Right lobe of liver (tissue), 6 donors: ENCODE data around the gene TESPA1. TPM values are rescaled to one million over a fixed set of nuclear protein-coding genes. Genes with fewer than 3 reads are reported as not detected.

ENCODE experiments used
- ATAC-seq, 4 donors: fragments of 200-7000 bp; cut with Tn5 transposase; one replicate each; pipeline ENCODE4 v1.9.1; 2020; ENCODE audit warnings: mild to moderate bottlenecking in 4 of 4, moderate library complexity in 4 of 4
- DNase-seq, 3 donors: peaks; one replicate each; pipeline ENCODE4 v3.0.0-alpha.2; 2020
- H3K27ac ChIP-seq, 3 donors: fragments of 200-600 bp; one replicate each; pipeline ENCODE4 v1.8.0; 2022
- H3K27me3 ChIP-seq, 2 donors: fragments of 200-600 bp; one replicate each; pipeline ENCODE4 v1.8.0; 2022
- H3K36me3 ChIP-seq, 4 donors: fragments of 200-600 bp; sonication (generic) in 1 of 4; one replicate each; pipeline versions ENCODE4 v1.5.1 to v1.8.0; 2017 to 2022; ENCODE audit warnings: control low read depth in 1 of 4
- H3K4me1 ChIP-seq, 4 donors: fragments of 200-600 bp; sonication (generic) in 1 of 4; one replicate each; pipeline versions ENCODE4 v1.5.1 to v1.8.0; 2017 to 2022; ENCODE audit warnings: control low read depth in 1 of 4
- H3K4me3 ChIP-seq, 3 donors: fragments of 200-600 bp; one replicate each; pipeline ENCODE4 v1.8.0; 2022
- H3K9me3 ChIP-seq, 4 donors: fragments of 200-600 bp; sonication (generic) in 1 of 4; one replicate each; pipeline versions ENCODE4 v1.5.1 to v1.8.0; 2017 to 2022; ENCODE audit warnings: control low read depth in 1 of 4
- POLR2A ChIP-seq: fragments of 450-650 bp; IDR thresholded peaks from one replicate; pipeline ENCODE4 v1.6.1; 2017; ENCODE audit warnings: antibody characterized with exemption, mild to moderate bottlenecking
- WGBS: methylation state at CpG from one replicate; pipeline ENCODE4 v1.1.6; 2018; ENCODE audit warnings: low coverage, low lambda C conversion rate; ENCODE audit not compliant: insufficient coverage; ENCODE audit errors: missing lambda C conversion rate; 5-methylcytosine and 5-hydroxymethylcytosine counted together
- intact Hi-C, 2 donors: fragments of 100-400 bp; cut with DNase I; formaldehyde crosslinking; loops; one replicate each; pipeline versions ENCODE4 v1.11.2 to v1.14.1; 2022
- total RNA-seq, 6 experiments: library from RNA; depleted of rRNA in 2 of 6; stranded (reverse); fragments of >200 nt in 2 of 6; fragmentation: NEBNext Ultra II Directional in 3 of 6; extraction: Animal tissue kit (Norgen Biotek cat#: 25700) in 3 of 6; gene quantifications; one replicate each; pipeline versions ENCODE4 v1.1.0 to v1.2.4, GENCODE V29; 2016 to 2023
- TF ChIP-seq, protein P1 (sequence below), 4 donors: fragments of 200-600 bp in 3 of 4; fragments of 450-650 bp in 1 of 4; IDR thresholded peaks; one replicate each; pipeline versions ENCODE4 v1.5.1 to v1.8.0; 2016 to 2022; ENCODE audit warnings: antibody characterized with exemption in 4 of 4, mild to moderate bottlenecking in 2 of 4
- donor health status: DM: no; HTN: yes; CAD: no.
- donor health status: DM: no; HTN: no; CAD: no.
- donor health status: DM: no; HTN: no; CAD: no.
- donor health status: DM: no; HTN: yes; CAD: no.
- donor health status: DM: no; HTN: yes; CAD: no.

TESPA1 gene
- total RNA-seq, 6 experiments from 2014 or later = 0.09 to 1.2 (median 0.37) TPM; not detected in 1

DNA sequence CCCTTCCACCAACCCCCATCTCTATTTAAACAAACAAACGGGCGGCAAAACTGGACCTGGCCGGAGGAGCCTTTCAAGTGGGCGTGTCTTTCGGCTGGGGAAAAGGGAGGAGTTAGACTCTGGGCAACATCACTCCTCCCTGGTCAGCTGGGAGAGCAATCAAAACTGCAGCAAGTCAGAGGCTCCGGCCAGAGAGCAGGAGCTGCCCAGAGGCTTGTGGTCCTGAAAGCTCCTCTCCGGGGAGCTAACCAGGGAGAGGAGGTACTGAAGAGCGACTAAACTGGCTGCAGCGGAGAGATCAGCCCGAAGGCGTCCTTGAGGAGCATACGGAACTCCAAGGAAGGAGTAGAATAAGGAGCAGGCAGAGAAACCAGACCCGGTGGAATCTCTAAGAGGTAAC, 35.2 kb upstream of the TESPA1 start, which contains the start of gene NEUROD4:
NEUROD4 (plus strand) TSS at position 191 of the 400 bp plus-strand sequence. CDS start 6,466 bp downstream, outside the sequence.
- peak; percentile 66 to 94 (median 84) for ATAC-seq
- intact Hi-C loops = no loop called here
- Histone ChIP-seq H3K27me3 (peaks cover 0 to 6% of the 10 kb centered on the region in 2 donors), H3K4me3 (no peak within 1 kb of the TSS), H3K4me1 (no peaks in the 10 kb centered on the region), H3K27ac (no peak within 1 kb of the TSS), H3K36me3 (no peaks in the 10 kb centered on the region), H3K9me3 (no peaks in the 10 kb centered on the region)
- TF ChIP-seq POLR2A = no peak
- TF ChIP-seq, protein P1, sequence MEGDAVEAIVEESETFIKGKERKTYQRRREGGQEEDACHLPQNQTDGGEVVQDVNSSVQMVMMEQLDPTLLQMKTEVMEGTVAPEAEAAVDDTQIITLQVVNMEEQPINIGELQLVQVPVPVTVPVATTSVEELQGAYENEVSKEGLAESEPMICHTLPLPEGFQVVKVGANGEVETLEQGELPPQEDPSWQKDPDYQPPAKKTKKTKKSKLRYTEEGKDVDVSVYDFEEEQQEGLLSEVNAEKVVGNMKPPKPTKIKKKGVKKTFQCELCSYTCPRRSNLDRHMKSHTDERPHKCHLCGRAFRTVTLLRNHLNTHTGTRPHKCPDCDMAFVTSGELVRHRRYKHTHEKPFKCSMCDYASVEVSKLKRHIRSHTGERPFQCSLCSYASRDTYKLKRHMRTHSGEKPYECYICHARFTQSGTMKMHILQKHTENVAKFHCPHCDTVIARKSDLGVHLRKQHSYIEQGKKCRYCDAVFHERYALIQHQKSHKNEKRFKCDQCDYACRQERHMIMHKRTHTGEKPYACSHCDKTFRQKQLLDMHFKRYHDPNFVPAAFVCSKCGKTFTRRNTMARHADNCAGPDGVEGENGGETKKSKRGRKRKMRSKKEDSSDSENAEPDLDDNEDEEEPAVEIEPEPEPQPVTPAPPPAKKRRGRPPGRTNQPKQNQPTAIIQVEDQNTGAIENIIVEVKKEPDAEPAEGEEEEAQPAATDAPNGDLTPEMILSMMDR (IDR thresholded peaks at IDR 0.05) = no peak
- 11% methylated on average over 12 of the region's 13 CpGs for WGBS
- peak in 2 of 3 donors; percentile 33 to 60 for DNase-seq

DNA sequence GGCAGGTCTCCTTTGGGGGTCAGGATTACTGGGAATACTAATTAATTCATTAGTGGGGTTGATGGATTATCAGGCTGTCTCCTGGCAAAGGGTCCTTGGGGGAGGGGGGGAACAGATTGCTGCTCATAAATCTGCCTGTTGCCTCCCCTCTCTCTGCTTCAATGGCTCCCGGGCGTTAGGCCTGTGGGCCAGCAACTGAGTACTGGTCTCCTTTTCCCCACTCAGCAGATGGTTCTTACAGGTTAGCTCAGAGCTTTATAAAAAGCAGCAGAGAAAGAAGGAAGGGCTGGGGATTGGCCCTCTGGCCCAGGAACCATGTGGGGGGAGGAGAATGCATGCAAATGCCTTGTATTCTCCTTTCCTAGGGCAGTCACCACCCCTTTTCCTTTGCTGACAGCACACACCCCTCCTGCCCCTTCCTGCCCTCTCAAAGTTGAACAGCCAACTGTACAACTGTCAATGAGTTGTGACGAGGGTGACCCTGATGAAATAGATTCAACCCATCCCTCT, 32.9 kb upstream of the TESPA1 start:
- H3K27ac ChIP-seq = no peak overlapping the region
- no peak for DNase-seq
- intact Hi-C loops = no loop called here
- no peaks in the 10 kb centered on the region for H3K36me3 ChIP-seq
- TF ChIP-seq, protein P1 (IDR thresholded peaks at IDR 0.05) = no peak
- no peak for TF ChIP-seq POLR2A
- no peaks in the 10 kb centered on the region for H3K4me1 ChIP-seq
- no peak for ATAC-seq
- WGBS = 50% methylated on average over 1 of the region's 3 CpGs
- H3K9me3 ChIP-seq = no peaks in the 10 kb centered on the region
- no peak overlapping the region for H3K4me3 ChIP-seq
- H3K27me3 ChIP-seq = no peaks in the 10 kb centered on the region

DNA sequence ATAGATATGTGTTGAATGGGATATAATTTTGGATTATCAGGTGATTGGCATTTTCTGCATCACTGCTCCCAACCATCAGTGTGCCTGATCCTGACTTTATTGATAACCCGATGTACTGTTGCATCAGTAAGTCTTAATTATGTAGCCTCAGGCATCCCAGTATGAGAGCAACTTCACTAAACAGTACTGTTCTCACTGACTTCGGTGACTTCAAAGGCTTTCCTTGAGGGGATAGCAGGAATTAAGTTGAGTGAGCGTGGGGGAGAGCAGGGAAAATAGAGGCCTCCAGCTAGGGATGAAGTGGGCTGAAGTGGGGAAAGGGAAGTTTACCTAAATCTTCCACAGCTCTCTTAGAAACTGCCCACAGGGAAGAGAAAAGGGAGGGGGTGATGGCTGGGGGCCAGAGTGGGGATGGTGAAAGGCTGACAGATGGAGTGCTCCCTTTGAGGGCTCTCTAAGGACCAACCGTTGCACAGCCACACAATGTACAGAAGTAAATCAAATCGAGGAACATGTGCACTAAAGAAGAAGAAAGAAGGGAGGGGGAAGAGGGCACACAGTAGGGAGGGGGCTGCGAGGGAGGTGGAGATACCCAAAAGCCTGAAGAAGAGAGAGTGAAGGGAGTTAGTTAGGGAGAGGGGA, 24.5 kb upstream of the TESPA1 start:
- DNase-seq (no peak), ATAC-seq (no peak)
- no peaks in the 10 kb centered on the region for H3K27me3 ChIP-seq
- no peaks in the 10 kb centered on the region for H3K4me1 ChIP-seq
- intact Hi-C loops = no loop called here
- TF ChIP-seq, protein P1 (IDR thresholded peaks at IDR 0.05) = no peak
- no peak for TF ChIP-seq POLR2A
- H3K27ac ChIP-seq = no peak overlapping the region
- no peaks in the 10 kb centered on the region for H3K36me3 ChIP-seq
- no peak overlapping the region for H3K4me3 ChIP-seq
- no peaks in the 10 kb centered on the region for H3K9me3 ChIP-seq
- 27% methylated on average over 6 of the region's 6 CpGs for WGBS

DNA sequence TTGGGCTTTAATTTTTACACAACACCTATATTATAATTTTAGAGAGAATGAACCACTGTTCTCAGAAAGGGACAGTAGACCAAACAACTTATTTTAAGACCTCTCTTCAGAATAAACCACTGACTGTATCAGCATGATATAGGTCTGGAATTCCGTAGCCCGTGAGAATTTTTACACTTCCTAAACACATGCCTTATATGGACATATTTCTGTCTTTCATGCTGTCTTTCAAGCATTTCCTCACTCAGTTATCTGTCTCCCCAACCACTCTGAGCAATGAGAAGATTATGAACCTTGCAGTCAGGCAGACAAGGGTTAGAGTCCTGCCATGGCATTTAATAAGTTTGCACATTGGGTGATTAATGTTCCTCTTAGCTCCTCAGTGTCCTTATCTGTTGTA, 17.8 kb upstream of the TESPA1 start:
- Histone ChIP-seq H3K27ac (no peak overlapping the region), H3K4me1 (no peaks in the 10 kb centered on the region), H3K27me3 (no peaks in the 10 kb centered on the region), H3K9me3 (no peaks in the 10 kb centered on the region), H3K36me3 (no peaks in the 10 kb centered on the region), H3K4me3 (no peak overlapping the region)
- WGBS = 85% methylated on average over 2 of the region's 2 CpGs
- TF ChIP-seq, protein P1 (IDR thresholded peaks at IDR 0.05) = no peak
- DNase-seq (no peak), ATAC-seq (no peak)
- intact Hi-C loops = no loop called here
